ENCODE measurements around the gene NBEA.
"Not testable (repeated sequence)": the region's sequence is repeated elsewhere in the genome, so short reads cannot be mapped to it uniquely, and the experiment has no call there.

NBEA gene

DNA sequence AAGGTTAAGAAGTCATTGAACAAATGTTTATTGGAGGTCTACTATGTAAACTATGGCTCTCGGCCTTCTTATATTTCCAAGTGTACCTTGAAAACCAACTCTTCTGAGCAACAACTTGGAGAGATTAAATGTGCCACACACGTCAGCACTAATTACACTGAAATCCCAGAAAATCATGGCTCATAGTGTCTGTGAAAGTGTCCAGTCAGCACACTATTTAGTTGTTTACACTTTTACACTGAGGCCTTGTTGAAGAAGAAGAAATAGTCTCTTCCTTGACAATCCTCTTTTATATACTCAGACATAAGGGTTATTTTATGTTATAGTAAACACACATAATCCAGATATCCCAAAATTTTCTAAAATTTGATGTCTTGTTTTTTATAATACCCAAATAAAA lies 30.9 kb upstream of the NBEA start:
- no peaks in the 10 kb centered on the region for H3K4me1 ChIP-seq (ENCODE audit: control extremely low read depth in 1 of 4, control insufficient read depth in 4 of 4, insufficient read depth in 4 of 4, low read length in 3 of 4)
- no peaks in the 10 kb centered on the region for H3K36me3 ChIP-seq (ENCODE audit: control insufficient read depth in 4 of 4, insufficient read depth in 4 of 4, low read length in 3 of 4)
- POLR2A ChIA-PET: no interaction called here
- no CpG with 5 or more reads among the region's 2 CpGs for WGBS (ENCODE audit: insufficient coverage)
- peaks cover 0 to 3% (median 0%) of the 10 kb centered on the region in 5 experiments for H3K27me3 ChIP-seq (replicated peaks in 2 of 5; ENCODE audit: control insufficient read depth in 4 of 5, insufficient read depth in 5 of 5, low read length in 4 of 5)
- H3K4me3 ChIP-seq (ENCODE audit: control insufficient read depth in 1 of 7, extremely low read depth in 1 of 7, insufficient read depth in 4 of 7, low read depth in 2 of 7, low read length in 6 of 7): no peak overlapping the region
- no peak overlapping the region for H3K27ac ChIP-seq (ENCODE audit: insufficient read depth in 1 of 2, low read depth in 1 of 2, low read length in 2 of 2, poor library complexity in 1 of 2, severe bottlenecking in 2 of 2)
- DNase-seq: no peak
- no peaks in the 10 kb centered on the region for H3K9me3 ChIP-seq (ENCODE audit: control extremely low read depth in 1 of 5, control insufficient read depth in 4 of 5, insufficient read depth in 2 of 5, low read depth in 1 of 5, low read length in 4 of 5)
- CTCF ChIA-PET: no interaction called here

DNA sequence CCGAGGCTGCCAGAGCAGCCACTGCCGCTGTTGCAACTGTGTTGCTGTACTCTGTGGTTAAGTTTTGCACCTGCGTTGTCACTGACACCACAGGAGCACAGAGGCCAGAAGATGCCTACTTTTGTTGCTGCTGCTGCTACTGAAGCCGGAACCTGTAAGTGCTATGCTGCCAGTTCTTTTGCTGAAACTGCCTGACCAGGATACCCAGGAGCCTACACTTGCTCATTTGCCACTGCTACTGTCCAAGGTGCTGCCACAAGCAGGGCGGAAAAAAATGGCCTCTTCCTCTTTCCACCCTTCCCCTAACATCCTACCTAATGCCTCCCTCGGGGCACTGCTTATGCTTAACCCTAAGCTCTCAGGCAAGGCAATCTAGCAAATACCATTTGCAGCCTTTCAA lies 29.0 kb upstream of the NBEA start:
- POLR2A ChIA-PET: no interaction called here

GRCh38 chr13:34914416-34914815 lies 27.7 kb upstream of the NBEA start:
- DNase-seq: no peak
- ChIA-PET CTCF (no interaction called here), POLR2A (no interaction called here)
- Histone ChIP-seq H3K27me3 (replicated peaks in 2 of 5; ENCODE audit: control insufficient read depth in 4 of 5, insufficient read depth in 5 of 5, low read length in 4 of 5) (peaks cover 0 to 4% (median 0%) of the 10 kb centered on the region in 5 experiments), H3K4me1 (ENCODE audit: control extremely low read depth in 1 of 4, control insufficient read depth in 4 of 4, insufficient read depth in 4 of 4, low read length in 3 of 4) (no peaks in the 10 kb centered on the region), H3K9me3 (ENCODE audit: control extremely low read depth in 1 of 5, control insufficient read depth in 4 of 5, insufficient read depth in 2 of 5, low read depth in 1 of 5, low read length in 4 of 5) (no peaks in the 10 kb centered on the region), H3K36me3 (ENCODE audit: control insufficient read depth in 4 of 4, insufficient read depth in 4 of 4, low read length in 3 of 4) (no peaks in the 10 kb centered on the region), H3K27ac (ENCODE audit: insufficient read depth in 1 of 2, low read depth in 1 of 2, low read length in 2 of 2, poor library complexity in 1 of 2, severe bottlenecking in 2 of 2) (no peak overlapping the region), H3K4me3 (ENCODE audit: control insufficient read depth in 1 of 7, extremely low read depth in 1 of 7, insufficient read depth in 4 of 7, low read depth in 2 of 7, low read length in 6 of 7) (no peak overlapping the region)
- WGBS (ENCODE audit: insufficient coverage): 4% methylated on average over 2 of the region's 2 CpGs

More for the DNA sequence above, 29.0 kb upstream of the NBEA start:
- Histone ChIP-seq H3K4me3 (ENCODE audit: control insufficient read depth in 1 of 7, extremely low read depth in 1 of 7, insufficient read depth in 4 of 7, low read depth in 2 of 7, low read length in 6 of 7) (no peak overlapping the region), H3K27ac (ENCODE audit: insufficient read depth in 1 of 2, low read depth in 1 of 2, low read length in 2 of 2, poor library complexity in 1 of 2, severe bottlenecking in 2 of 2) (no peak overlapping the region), H3K4me1 (ENCODE audit: control extremely low read depth in 1 of 4, control insufficient read depth in 4 of 4, insufficient read depth in 4 of 4, low read length in 3 of 4) (no peaks in the 10 kb centered on the region), H3K9me3 (ENCODE audit: control extremely low read depth in 1 of 5, control insufficient read depth in 4 of 5, insufficient read depth in 2 of 5, low read depth in 1 of 5, low read length in 4 of 5) (no peaks in the 10 kb centered on the region), H3K27me3 (replicated peaks in 2 of 5; ENCODE audit: control insufficient read depth in 4 of 5, insufficient read depth in 5 of 5, low read length in 4 of 5) (peaks cover 0 to 4% (median 0%) of the 10 kb centered on the region in 5 experiments), H3K36me3 (ENCODE audit: control insufficient read depth in 4 of 4, insufficient read depth in 4 of 4, low read length in 3 of 4) (no peaks in the 10 kb centered on the region)
- DNase-seq: peak in 2 of 3 donors; percentile 1 to 7
- WGBS (ENCODE audit: insufficient coverage): 56% methylated on average over 5 of the region's 6 CpGs
- CTCF ChIA-PET: interaction anchor here (0.7 kb wide), 1 partner anchor 493 kb away, joined by 3 read pairs; no protein-coding TSS in a partner anchor

DNA sequence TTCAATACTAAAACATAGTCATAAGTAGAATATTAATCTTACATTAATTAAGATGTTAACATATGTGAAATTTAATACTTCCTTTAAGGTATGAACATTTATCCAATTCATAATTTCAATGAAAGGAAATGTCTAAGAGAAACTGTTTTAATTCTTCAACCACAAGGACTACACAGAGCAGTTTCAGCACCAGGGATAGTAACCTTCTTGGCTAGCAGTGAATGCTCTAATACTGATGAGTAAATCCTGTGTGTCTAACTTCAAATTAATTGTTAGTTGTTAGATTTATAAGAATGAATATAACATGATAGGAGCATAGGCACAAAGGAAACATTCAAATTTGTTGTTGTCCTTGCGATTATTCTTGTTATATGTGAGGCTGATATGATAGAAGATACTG lies 15.6 kb upstream of the NBEA start:
- POLR2A ChIA-PET: no interaction called here
- CTCF ChIA-PET: no interaction called here
- peak in 2 of 3 donors; percentile 42 to 47 for DNase-seq

GRCh38 chr13:34928676-34929075 lies 13.4 kb upstream of the NBEA start:
- H3K9me3 ChIP-seq (ENCODE audit: control extremely low read depth in 1 of 5, control insufficient read depth in 4 of 5, insufficient read depth in 2 of 5, low read depth in 1 of 5, low read length in 4 of 5); H3K4me3 ChIP-seq (ENCODE audit: control insufficient read depth in 1 of 7, extremely low read depth in 1 of 7, insufficient read depth in 4 of 7, low read depth in 2 of 7, low read length in 6 of 7); H3K27me3 ChIP-seq (replicated peaks in 2 of 5; ENCODE audit: control insufficient read depth in 4 of 5, insufficient read depth in 5 of 5, low read length in 4 of 5); DNase-seq; POLR2A ChIA-PET; H3K36me3 ChIP-seq (ENCODE audit: control insufficient read depth in 4 of 4, insufficient read depth in 4 of 4, low read length in 3 of 4); H3K27ac ChIP-seq (ENCODE audit: insufficient read depth in 1 of 2, low read depth in 1 of 2, low read length in 2 of 2, poor library complexity in 1 of 2, severe bottlenecking in 2 of 2); H3K4me1 ChIP-seq (ENCODE audit: control extremely low read depth in 1 of 4, control insufficient read depth in 4 of 4, insufficient read depth in 4 of 4, low read length in 3 of 4); CTCF ChIA-PET: not testable (repeated sequence)
- 100% methylated on average over 1 of the region's 1 CpG for WGBS (ENCODE audit: insufficient coverage)

More for the DNA sequence above, 15.6 kb upstream of the NBEA start:
- H3K4me3 ChIP-seq (ENCODE audit: control insufficient read depth in 1 of 7, extremely low read depth in 1 of 7, insufficient read depth in 4 of 7, low read depth in 2 of 7, low read length in 6 of 7): no peak overlapping the region
- H3K9me3 ChIP-seq (ENCODE audit: control extremely low read depth in 1 of 5, control insufficient read depth in 4 of 5, insufficient read depth in 2 of 5, low read depth in 1 of 5, low read length in 4 of 5): no peaks in the 10 kb centered on the region
- no CpG with 5 or more reads among the region's 1 CpG for WGBS (ENCODE audit: insufficient coverage)
- no peak overlapping the region for H3K27ac ChIP-seq (ENCODE audit: insufficient read depth in 1 of 2, low read depth in 1 of 2, low read length in 2 of 2, poor library complexity in 1 of 2, severe bottlenecking in 2 of 2)
- H3K4me1 ChIP-seq (ENCODE audit: control extremely low read depth in 1 of 4, control insufficient read depth in 4 of 4, insufficient read depth in 4 of 4, low read length in 3 of 4): no peaks in the 10 kb centered on the region
- H3K27me3 ChIP-seq (replicated peaks in 2 of 5; ENCODE audit: control insufficient read depth in 4 of 5, insufficient read depth in 5 of 5, low read length in 4 of 5): peaks cover 0 to under 1% (median 0%) of the 10 kb centered on the region in 5 experiments
- H3K36me3 ChIP-seq (ENCODE audit: control insufficient read depth in 4 of 4, insufficient read depth in 4 of 4, low read length in 3 of 4): no peaks in the 10 kb centered on the region

DNA sequence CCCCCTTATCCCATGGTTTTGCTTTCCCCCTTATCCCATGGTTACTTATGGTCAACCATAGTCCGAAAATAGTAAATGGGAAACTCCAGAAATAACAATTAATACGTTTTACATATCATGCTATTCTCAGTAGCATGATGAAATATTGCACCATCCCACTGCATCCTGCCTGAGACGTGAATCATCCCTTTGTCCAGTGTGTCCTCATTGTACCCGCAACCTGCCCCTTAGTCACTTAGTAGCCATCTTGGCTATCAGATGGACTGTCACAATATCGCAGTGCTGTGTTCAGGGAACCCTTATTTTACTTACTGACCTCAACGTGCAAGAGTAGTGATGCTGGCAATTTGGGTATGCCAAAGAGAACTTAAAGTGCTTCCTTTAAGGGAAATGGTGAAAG lies 10.5 kb upstream of the NBEA start:
- H3K4me3 ChIP-seq (ENCODE audit: control insufficient read depth in 1 of 7, extremely low read depth in 1 of 7, insufficient read depth in 4 of 7, low read depth in 2 of 7, low read length in 6 of 7): no peak overlapping the region
- H3K4me1 ChIP-seq (ENCODE audit: control extremely low read depth in 1 of 4, control insufficient read depth in 4 of 4, insufficient read depth in 4 of 4, low read length in 3 of 4): no peaks in the 10 kb centered on the region
- no peaks in the 10 kb centered on the region for H3K9me3 ChIP-seq (ENCODE audit: control extremely low read depth in 1 of 5, control insufficient read depth in 4 of 5, insufficient read depth in 2 of 5, low read depth in 1 of 5, low read length in 4 of 5)
- 98% methylated on average over 4 of the region's 6 CpGs for WGBS (ENCODE audit: insufficient coverage)
- ChIA-PET CTCF (no interaction called here), POLR2A (no interaction called here)
- DNase-seq: no peak
- H3K27me3 ChIP-seq (replicated peaks in 2 of 5; ENCODE audit: control insufficient read depth in 4 of 5, insufficient read depth in 5 of 5, low read length in 4 of 5): peaks cover 0 to 2% (median 0%) of the 10 kb centered on the region in 5 experiments
- no peaks in the 10 kb centered on the region for H3K36me3 ChIP-seq (ENCODE audit: control insufficient read depth in 4 of 4, insufficient read depth in 4 of 4, low read length in 3 of 4)
- no peak overlapping the region for H3K27ac ChIP-seq (ENCODE audit: insufficient read depth in 1 of 2, low read depth in 1 of 2, low read length in 2 of 2, poor library complexity in 1 of 2, severe bottlenecking in 2 of 2)

DNA sequence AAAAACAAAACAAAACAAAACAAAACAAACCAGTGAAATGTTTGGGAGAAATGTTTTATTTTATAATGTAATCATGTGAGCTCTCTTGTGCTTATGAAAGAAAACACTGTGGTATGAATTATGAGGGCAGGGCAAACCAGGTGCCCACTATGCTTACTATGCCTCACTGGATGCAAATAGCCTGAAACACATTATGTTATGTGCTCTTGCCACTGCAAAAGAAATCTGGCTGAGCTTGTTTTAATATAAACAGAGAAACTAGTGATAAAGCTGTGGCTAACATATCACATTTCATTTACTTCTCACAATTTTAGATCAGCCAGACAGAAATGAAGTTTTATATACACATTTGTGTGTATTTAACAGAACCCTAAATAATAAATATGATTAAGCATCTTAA lies 8.7 kb upstream of the NBEA start:
- Histone ChIP-seq H3K27me3 (replicated peaks in 2 of 5; ENCODE audit: control insufficient read depth in 4 of 5, insufficient read depth in 5 of 5, low read length in 4 of 5) (peaks cover 0 to 2% (median 2%) of the 10 kb centered on the region in 5 experiments), H3K4me3 (ENCODE audit: control insufficient read depth in 1 of 7, extremely low read depth in 1 of 7, insufficient read depth in 4 of 7, low read depth in 2 of 7, low read length in 6 of 7) (no peak overlapping the region), H3K36me3 (ENCODE audit: control insufficient read depth in 4 of 4, insufficient read depth in 4 of 4, low read length in 3 of 4) (no peaks in the 10 kb centered on the region), H3K9me3 (ENCODE audit: control extremely low read depth in 1 of 5, control insufficient read depth in 4 of 5, insufficient read depth in 2 of 5, low read depth in 1 of 5, low read length in 4 of 5) (no peaks in the 10 kb centered on the region), H3K4me1 (ENCODE audit: control extremely low read depth in 1 of 4, control insufficient read depth in 4 of 4, insufficient read depth in 4 of 4, low read length in 3 of 4) (no peaks in the 10 kb centered on the region), H3K27ac (ENCODE audit: insufficient read depth in 1 of 2, low read depth in 1 of 2, low read length in 2 of 2, poor library complexity in 1 of 2, severe bottlenecking in 2 of 2) (no peak overlapping the region)
- ChIA-PET POLR2A (no interaction called here), CTCF (no interaction called here)
- no peak for DNase-seq

Measured in common myeloid progenitor, CD34-positive (primary cell).